Gastrocnemius medialis (tissue), 4 donors: ENCODE measurements around the gene LRRC37A3.
"Not testable (repeated sequence)": the region's sequence is repeated elsewhere in the genome, so short reads cannot be mapped to it uniquely, and the experiment has no call there.

ENCODE experiments used
- CTCF ChIP-seq, 5 experiments: fragments of 450-650 bp in 3 of 5; fragments of 200-600 bp in 2 of 5; sonication (generic) in 2 of 5; IDR thresholded peaks in 4 of 5; conservative IDR thresholded peaks in 1 of 5; 1 replicate in 4 of 5; 2 replicates in 1 of 5; pipeline ENCODE4 v1.5.1; 2016 to 2019; ENCODE audit warnings: antibody characterized with exemption in 5 of 5, mild to moderate bottlenecking in 3 of 5, moderate library complexity in 3 of 5
- POLR2A ChIP-seq, 2 donors: fragments of 450-650 bp; IDR thresholded peaks; one replicate each; pipeline ENCODE4 v1.6.1; 2017; ENCODE audit warnings: antibody characterized with exemption in 2 of 2, mild to moderate bottlenecking in 2 of 2, moderate library complexity in 2 of 2

GRCh38 chr17:64932850-64933249 is 13.6 kb upstream of the LRRC37A3 start:
- TF ChIP-seq CTCF (IDR thresholded peaks at IDR 0.05 in 4 of 5, conservative IDR thresholded peaks at IDR 0.05 in 1 of 5); POLR2A (IDR thresholded peaks at IDR 0.05): not testable (repeated sequence)
